ENCODE measurements around the gene CACNA1S. TPM values are rescaled to one million over a fixed set of nuclear protein-coding genes. Genes with fewer than 3 reads are reported as not detected.

Gene CACNA1S
- total RNA-seq, 1 experiment from 2014 or later: 0.02 TPM

- no peak for TF ChIP-seq CTCF (IDR thresholded peaks at IDR 0.05)
- TF ChIP-seq TEAD4 (CRISPR knock-in tag; IDR thresholded peaks at IDR 0.05): no peak
- no peak for TF ChIP-seq NFYB (CRISPR knock-in tag; conservative IDR thresholded peaks at IDR 0.05; ENCODE audit: low read depth)
- TF ChIP-seq FOXJ3 (CRISPR knock-in tag; IDR thresholded peaks at IDR 0.05; ENCODE audit: borderline replicate concordance): no peak
- TF ChIP-seq FOXP1 (CRISPR knock-in tag; IDR thresholded peaks at IDR 0.05; ENCODE audit: borderline replicate concordance): no peak
- no peak for TF ChIP-seq JUN (CRISPR knock-in tag; IDR thresholded peaks at IDR 0.05)
- TF ChIP-seq NFE2L1 (CRISPR knock-in tag; IDR thresholded peaks at IDR 0.05): no peak
- no peak for TF ChIP-seq EMX1 (CRISPR knock-in tag; IDR thresholded peaks at IDR 0.05)
Measured at GRCh38 chr1:201091256-201091655, 21.0 kb downstream of the CACNA1S start (continued).

DNA sequence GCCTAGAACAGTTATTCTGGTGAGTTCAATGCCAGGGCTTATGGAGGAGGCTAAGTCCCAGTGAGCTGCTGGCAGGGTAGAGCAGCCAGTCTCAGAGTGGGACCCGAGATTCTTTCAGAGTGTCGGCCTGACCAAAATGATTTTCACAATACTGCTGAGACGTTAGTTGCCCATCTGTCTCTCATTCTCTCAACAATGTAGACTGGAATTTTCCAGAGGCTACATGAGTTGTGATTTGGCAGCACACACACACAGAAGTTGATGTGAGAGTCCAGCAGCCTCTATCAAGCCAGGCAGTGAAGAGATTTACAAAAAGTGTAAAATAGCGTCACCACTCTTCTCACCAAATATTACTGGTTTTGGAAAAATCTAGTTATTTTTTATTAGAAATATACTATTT is 21.7 kb downstream of the CACNA1S start:
- no peaks in the 10 kb centered on the region for H3K36me3 Mint-ChIP-seq
- ChIA-PET CTCF (interaction anchor here (3.0 kb wide), 1 partner anchor 29 kb away, joined by 18 read pairs; no protein-coding TSS in a partner anchor), POLR2A (no interaction called here)
- no peak overlapping the region for H3K27ac Mint-ChIP-seq
- H3K9me3 Mint-ChIP-seq: no peaks in the 10 kb centered on the region
- DNase-seq (ENCODE audit: low spot score) (no peak), ATAC-seq (no peak)
- H3K4me1 Mint-ChIP-seq: peaks cover 6% of the 10 kb centered on the region; the same call in 1 of the 2 replicates
- H3K4me3 Mint-ChIP-seq: no peak overlapping the region
- H3K27me3 Mint-ChIP-seq (ENCODE audit: low read depth): no peaks in the 10 kb centered on the region
- no peak for TF ChIP-seq NR1H2 (CRISPR knock-in tag; IDR thresholded peaks at IDR 0.05)
- TF ChIP-seq TP53 (CRISPR knock-in tag; IDR thresholded peaks at IDR 0.05): no peak
- TF ChIP-seq SOX15 (CRISPR knock-in tag; IDR thresholded peaks at IDR 0.05): no peak
- TF ChIP-seq E2F4 (CRISPR knock-in tag; IDR thresholded peaks at IDR 0.05; ENCODE audit: borderline replicate concordance, low read depth): no peak
- no peak for TF ChIP-seq FOXJ3 (CRISPR knock-in tag; IDR thresholded peaks at IDR 0.05; ENCODE audit: borderline replicate concordance)
- TF ChIP-seq NFYB (CRISPR knock-in tag; conservative IDR thresholded peaks at IDR 0.05; ENCODE audit: low read depth): no peak
- no peak for TF ChIP-seq STAT6 (CRISPR knock-in tag; conservative IDR thresholded peaks at IDR 0.05; ENCODE audit: low read depth)
- TF ChIP-seq, protein P1, sequence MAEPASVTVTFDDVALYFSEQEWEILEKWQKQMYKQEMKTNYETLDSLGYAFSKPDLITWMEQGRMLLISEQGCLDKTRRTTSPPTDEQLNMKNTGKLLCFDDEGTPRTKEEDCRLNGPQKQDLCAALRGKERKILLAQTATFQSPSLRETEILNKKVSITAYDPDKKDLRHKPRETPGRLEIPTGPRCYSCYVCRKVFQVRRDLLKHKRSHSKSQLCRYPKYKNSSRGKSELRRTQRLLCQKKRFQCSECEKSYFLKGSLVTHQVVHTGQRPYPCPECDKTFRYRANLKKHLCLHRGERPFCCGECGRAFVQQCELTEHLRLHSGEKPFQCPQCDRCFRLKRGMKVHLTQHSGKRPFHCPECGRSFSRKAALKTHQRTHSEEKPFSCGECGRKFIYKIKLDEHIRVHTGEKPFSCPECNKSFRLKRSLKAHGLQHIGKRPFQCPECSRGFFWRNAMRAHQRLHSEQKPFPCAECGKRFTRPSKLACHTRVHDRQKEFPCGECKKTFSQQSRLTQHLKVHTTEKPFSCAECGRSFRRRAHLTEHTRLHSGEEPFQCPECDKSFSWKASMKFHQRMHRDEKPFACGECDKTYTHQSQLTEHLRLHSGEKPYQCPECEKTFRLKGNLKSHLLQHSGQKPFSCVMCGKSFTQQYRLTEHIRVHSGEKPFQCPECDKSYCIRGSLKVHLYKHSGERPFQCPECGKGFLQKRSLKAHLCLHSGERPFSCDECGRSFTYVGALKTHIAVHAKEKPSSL (CRISPR knock-in tag; conservative IDR thresholded peaks at IDR 0.05): no peak
- TF ChIP-seq CTCF (IDR thresholded peaks at IDR 0.05): no peak
- TF ChIP-seq AR (CRISPR knock-in tag; IDR thresholded peaks at IDR 0.05): no peak
- no peak for TF ChIP-seq MAX (CRISPR knock-in tag; IDR thresholded peaks at IDR 0.05)
- TF ChIP-seq, protein P2, sequence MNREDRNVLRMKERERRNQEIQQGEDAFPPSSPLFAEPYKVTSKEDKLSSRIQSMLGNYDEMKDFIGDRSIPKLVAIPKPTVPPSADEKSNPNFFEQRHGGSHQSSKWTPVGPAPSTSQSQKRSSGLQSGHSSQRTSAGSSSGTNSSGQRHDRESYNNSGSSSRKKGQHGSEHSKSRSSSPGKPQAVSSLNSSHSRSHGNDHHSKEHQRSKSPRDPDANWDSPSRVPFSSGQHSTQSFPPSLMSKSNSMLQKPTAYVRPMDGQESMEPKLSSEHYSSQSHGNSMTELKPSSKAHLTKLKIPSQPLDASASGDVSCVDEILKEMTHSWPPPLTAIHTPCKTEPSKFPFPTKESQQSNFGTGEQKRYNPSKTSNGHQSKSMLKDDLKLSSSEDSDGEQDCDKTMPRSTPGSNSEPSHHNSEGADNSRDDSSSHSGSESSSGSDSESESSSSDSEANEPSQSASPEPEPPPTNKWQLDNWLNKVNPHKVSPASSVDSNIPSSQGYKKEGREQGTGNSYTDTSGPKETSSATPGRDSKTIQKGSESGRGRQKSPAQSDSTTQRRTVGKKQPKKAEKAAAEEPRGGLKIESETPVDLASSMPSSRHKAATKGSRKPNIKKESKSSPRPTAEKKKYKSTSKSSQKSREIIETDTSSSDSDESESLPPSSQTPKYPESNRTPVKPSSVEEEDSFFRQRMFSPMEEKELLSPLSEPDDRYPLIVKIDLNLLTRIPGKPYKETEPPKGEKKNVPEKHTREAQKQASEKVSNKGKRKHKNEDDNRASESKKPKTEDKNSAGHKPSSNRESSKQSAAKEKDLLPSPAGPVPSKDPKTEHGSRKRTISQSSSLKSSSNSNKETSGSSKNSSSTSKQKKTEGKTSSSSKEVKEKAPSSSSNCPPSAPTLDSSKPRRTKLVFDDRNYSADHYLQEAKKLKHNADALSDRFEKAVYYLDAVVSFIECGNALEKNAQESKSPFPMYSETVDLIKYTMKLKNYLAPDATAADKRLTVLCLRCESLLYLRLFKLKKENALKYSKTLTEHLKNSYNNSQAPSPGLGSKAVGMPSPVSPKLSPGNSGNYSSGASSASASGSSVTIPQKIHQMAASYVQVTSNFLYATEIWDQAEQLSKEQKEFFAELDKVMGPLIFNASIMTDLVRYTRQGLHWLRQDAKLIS (CRISPR knock-in tag; IDR thresholded peaks at IDR 0.05; ENCODE audit: borderline replicate concordance): no peak

Data from WTC11 (cell line).